ENCODE measurements around the gene AVPI1.
"Not testable (repeated sequence)": the region's sequence is repeated elsewhere in the genome, so short reads cannot be mapped to it uniquely, and the experiment has no call there.

Gene AVPI1

DNA sequence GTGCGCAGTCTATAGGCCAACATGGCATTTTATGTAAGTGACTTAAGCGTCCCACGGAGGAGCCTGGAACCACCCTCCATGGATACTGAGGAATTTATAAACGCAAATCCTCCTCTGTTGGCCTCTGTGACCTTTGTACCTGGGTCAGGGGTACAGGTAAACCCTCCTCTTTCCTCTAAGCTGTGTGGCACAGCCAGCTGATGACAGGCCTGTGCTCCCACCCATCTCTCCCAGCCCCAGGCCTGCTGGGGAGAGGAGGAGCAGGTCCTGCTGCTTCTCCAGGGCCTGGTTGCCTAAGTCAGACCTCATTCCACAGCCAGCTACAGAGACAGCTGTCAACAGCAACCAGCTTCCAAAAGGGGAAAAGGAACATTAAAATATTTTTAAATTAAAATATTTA lies 5.0 kb downstream of the AVPI1 start:
- no peak for DNase-seq

DNA sequence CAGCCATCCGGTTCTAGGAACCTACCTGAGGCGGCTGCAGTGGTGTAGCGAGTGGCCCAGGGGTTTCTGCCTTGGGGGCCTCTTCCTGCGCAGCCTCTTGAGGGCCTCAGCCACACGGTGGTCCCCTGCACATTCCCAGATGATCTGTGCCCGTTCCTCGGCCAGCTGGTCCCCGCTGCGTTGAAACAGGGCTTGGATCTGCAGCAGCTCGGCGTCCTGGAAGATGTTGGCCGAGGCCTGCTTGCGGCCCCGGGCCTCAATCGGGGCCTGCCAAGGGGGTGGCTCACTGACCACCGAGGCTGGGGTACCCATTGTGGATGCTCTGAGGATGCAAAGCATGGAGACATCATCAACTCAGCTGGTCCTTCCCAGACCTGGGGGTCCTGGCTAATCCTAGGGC lies 7.4 kb downstream of the AVPI1 start:
- DNase-seq = no peak

DNA sequence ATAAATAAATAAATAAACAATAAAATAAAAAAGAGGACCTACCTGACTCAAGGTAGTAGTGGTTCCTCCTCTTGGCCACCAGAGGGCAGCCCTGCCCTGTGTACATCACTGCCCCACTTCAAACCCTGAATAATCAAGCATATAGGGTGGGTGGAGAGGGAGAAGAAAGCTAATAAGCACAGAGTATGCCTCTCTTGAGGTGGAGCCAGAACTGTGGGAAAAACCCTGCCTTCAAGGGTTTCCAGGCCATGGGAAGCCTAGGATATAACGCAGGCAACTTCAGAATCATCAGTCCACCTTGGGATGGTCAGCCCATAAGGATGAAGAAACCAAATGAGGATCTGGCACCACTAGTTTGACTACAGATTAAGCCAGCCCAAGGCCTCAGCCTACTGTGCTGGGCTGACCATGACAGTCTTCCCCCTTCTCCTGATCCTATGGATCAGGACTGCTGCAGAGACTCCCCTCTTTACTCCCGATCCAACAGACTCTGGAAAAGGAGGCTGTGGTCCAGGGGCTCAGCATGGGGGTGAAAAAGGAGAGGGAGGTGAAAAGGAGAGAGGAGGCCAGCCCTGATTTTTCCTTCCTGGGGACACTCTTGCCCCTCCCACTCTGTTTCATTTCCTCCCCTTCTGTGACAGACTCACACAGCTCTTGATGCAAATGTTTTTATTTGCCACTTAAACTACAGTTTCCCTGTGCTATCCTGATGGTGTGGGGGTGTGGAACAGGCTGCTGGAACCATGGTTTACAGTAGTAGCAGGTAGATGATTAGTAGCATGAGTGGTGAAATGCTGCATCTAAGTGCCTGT lies 10.1 kb downstream of the AVPI1 start:
- DNase-seq = peak; percentile 58

DNA sequence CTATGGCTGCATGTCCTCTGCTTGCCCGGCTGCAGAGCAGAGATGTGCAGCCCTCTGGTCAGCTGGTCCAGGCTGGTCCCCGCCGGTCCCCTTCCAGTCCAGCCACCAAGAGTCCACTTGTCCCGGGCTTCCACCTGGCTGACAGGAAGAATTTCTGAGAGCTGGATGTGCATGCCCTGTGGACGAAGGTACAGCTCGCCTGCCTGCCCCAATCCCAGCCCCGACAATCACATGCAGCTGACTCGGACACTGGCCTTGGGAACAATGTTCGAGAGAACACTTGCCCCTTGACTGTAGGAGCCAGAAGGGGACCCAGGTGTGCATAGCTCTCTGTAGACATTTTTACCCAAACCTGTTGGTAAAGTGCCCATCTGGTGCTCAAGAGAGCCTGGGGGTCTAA lies 11.8 kb downstream of the AVPI1 start:
- no peak for DNase-seq

DNA sequence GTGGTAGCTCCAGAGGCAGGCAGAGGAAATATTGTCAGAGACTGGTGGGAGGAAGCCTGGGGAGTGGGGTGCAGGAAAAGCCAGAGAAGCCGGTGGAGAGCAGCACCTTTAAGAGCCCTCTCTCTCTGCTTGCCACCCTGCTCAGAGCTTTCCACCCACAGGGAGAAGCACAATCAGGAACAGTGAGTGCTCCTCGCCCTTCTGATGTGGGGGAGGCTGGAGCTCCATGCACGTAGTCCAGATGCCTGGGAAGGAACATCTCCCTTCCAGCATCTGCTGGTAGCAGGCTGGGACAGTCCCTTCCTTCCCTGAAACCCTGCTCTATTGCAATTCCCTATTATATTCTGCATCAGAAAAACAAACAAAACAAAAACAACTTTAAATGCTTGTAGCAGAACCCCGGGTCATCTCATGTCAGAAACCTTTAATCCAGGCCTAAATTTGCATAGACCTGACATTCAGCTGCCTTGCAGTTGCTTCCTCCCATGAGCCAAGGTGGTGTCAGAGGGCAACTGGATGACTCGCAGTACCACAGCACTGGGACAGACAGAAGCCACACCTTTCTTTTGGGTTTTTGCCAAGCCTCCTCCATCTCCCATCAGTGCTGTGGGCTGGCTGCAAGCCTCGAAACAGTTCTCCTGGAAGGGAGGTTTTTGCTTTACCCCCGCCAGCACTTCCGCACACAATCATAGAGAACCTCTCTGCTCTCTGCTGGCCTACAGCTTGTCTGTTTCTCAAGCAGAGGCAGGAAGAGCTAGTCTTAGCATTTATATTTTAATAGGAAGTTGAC lies 13.1 kb downstream of the AVPI1 start:
- DNase-seq = peak; percentile 78

DNA sequence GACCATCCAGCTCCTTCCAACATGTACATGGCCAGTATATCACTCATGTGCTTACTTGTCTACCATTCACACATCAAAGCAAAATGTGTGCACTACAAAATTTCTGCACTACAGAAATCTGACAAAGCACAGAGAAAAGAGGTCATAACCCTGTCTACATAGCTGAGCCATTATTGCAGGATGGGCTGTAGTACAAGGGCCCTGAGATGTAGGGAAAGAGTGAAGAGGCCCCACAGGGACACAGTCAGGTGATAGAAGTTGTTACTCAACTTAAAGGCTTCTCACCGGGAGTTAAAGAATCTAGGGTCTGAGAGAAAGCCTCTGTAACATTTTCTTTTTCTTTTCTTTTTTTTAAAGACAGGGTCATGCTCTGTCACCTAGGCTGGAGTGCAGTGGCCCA lies 17.5 kb downstream of the AVPI1 start:
- DNase-seq = no peak

DNA sequence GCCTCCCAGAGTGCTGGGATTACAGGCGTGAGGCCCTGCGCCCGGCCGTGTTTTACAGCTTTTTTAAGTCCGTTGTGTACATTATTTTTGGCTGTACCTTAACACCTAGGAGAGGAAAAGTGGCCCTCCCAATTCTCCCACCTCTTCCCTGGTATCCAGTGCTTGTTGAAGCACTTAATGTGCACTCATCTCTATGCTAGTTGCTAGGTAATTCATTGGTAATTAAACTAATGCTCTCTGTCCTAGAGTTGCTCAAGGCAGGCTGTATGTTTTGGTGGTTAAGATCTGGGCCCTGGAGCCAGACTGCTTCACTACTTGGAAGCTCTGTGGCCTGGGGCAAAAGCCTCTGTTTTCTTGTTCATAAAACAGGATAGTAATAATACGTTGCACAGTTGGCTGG lies 19.6 kb downstream of the AVPI1 start:
- DNase-seq = no peak

DNA sequence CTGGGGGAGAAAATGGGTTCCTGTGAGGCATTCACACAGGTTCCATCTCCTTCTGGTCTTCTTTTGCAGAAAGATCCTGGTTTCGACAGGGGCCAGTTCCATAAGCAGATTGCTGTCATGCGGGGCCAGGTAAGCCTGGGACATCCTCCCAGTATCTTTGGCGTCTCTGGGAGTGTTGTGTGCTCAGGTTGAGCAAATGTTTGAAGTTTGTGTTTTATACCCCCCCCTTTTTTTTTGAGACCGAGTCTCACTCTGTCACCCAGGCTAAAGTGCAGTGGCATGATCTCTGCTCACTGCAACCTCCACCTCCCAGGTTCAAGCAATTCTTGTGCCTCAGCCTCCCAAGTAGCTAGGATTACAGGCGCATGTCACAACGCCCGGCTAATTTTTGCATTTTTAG lies 20.0 kb downstream of the AVPI1 start:
- no peak for DNase-seq

DNA sequence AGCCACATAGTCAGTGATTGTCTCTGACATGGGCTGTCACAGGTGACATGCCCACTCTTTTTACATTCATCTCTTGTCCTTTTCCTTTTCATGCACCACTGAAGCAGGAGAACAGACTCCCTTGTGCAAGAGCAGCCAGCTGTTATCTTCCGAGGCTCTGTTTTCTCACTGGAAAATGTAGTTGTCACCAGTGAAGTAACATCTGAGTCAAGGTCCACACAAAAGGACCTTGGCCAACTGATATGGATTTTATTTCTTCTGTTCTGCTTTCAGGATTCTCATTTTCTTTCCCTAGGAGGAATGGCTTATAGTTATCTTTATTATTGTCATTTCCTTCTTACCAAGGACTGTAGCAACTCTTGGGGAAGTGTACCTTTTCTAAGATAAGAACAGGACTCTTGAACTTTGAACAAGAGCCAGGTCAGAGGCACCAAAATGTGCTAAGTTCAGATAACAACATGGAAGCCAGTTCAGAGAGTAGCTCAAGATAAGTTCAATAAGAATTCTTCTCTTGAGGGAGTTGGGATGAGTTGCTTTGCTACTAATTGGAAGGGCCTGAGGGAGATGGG lies 22.7 kb downstream of the AVPI1 start:
- DNase-seq = no peak

DNA sequence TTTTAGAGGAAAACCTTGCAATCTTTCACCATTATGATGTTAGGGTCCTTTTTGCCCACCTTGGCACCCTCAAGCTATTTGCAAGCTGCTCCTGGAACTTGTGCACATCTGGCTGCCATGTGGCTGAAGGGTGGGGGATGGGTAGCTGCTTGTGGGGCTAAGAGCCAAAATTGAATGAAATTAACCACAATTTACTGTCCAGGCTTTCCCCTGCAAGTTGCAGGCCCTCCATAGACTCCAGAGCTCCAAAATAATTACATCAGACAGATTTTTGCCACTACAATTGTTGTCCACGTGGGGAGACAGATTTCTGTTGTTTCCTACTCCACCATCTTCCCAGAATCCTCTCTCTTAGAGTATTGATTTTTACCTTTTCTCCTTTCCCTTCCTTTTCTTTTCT lies 27.5 kb downstream of the AVPI1 start:
- peak; percentile 63 for DNase-seq

DNA sequence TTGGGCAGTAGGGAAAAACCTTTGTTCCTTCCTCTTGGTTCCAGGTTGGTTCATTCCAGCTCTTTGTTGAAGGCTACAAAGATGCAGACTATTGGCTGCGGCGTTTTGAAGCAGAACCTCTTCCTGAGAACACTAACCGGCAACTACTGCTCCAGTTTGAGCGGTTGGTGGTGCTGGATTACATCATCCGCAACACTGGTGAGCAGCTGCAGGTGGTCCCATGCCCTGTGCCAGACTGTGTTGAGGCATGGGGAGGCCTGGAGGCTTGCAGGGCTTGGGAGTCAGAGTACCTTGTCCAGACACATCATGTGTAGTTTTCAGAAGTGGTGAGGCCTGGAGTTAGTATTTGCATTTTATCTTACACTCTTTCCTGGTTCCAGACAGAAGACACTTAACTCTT lies 30.3 kb downstream of the AVPI1 start:
- no peak for DNase-seq

DNA sequence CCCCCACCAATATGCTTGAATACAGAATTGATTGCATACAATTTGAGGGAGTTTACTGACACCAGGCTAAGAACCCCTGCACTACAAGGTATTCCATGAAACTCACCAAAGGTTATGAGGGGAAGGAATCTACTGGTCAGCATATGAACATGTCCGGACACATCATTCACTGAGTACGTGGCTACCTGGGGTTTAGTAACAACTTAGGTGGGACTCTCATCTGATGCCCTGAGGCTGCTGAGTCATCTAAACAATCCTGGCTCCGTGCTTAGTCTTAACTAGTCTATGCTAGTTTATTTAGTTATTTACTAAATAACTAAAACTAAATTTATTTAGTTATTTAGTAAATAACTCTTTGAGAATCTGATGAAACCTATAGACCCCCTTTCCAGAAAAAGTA lies 35.3 kb downstream of the AVPI1 start:
- DNase-seq = peak; percentile 10

DNA sequence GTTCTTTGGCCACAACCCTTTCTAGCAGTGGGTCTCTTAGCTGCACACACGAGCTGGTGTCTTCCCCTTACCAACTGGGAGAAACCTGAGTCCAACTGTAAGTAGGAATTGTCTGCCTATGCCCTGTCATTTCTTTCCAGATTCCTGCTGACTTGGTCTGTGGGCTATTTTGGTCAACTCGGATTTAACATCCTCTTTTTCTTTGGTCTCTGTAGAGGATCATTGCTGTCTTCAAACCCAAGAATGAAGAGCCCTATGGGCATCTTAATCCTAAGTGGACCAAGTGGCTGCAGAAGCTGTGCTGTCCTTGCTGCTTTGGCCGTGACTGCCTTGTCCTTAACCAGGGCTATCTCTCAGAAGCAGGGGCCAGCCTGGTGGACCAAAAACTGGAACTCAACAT lies 36.3 kb downstream of the AVPI1 start:
- no peak for DNase-seq

DNA sequence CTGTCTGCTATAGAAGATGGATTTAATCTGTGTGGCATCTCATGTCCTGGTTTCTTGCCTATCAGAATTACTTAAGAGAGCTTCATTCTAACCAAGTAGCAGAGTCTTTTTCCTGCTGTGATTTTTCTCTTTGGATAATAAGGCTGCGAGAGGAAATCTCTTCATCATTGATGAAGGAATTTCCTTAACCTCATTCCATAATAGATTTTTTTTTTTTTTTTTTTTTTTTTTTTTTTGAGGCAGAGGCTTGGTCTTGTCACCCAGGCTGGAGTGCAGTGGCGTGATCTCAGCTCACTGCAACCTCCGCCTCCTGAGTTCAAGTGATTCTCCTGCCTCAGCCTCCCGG lies 37.7 kb downstream of the AVPI1 start:
- DNase-seq = not testable (repeated sequence)

DNA sequence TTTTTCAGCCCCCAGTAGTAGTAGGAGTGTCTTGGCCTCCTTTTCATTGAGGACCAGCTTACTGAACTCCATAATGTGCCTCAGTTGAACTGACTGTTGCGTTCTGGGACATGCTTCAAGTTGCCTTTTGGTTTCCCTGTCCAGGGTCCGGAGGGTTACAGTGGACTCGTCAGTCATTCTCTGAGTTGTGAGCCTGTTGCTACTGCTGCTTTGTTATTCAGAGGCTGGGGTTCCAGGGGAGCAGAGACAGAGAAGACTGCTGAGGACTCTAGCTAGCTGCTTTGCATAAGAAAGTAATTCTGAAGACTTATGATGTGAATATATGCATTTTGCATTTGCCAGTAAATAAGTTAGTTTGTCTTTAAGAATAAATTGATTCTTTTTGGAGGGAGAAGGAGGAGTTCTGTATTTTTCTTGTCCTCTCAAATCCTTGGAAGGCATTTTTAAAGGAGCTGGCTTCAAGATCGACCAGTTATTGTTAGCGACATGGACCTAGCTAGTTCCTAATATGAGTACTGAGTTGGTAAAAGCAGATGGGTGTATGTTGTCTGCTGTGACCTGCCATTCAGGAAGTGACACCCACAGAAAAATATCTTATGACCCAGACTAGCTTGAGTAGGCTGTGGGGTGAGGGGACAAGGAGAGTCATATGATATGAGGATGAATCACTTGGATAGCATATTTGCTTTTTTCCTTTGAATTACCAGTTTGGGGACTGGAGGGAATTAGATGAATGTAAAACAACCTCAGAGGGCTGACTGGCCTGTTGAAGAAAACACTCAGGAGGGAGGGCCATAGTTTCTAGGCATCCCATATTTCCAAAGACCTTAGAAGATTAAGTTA lies 38.3 kb downstream of the AVPI1 start:
- peak; percentile 96 for DNase-seq

DNA sequence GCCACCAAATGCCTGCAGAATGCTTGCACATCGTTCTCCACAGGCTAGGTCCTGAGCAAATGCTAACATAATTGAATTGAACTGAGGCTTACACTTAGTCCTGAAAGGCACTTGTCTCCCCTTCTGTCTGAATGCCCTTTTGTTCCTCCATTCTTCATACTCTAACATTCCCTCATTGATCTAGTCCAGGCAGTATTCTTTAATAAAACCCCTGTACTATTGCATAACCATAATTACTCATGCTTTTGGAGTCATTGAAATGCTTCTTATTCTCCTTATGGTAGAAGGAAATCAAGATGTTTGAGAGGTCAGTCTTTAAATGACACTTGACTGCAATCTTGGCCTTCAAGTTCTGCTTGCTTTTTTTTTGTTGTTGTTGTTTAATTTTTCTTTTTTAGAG lies 39.5 kb downstream of the AVPI1 start:
- DNase-seq = peak; percentile 70

DNA sequence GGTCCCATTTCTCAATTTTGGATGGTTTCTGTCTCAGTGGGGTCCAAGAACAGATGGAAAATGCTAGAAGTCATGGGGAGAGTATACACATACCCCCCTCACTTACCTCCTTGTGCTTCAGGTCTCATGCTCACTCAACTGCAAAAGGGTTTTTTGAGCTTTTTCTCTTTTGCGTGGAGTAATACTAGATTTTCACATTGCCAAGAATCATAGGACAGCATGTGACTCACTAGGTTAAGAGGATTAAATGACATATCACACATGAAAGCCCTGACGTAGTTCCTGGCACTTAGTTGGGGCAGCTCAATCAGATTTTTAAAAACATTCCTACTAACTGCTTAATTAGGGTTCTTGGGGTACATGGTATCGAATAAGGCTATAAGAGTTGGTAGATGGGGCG lies 42.1 kb downstream of the AVPI1 start:
- DNase-seq = no peak

DNA sequence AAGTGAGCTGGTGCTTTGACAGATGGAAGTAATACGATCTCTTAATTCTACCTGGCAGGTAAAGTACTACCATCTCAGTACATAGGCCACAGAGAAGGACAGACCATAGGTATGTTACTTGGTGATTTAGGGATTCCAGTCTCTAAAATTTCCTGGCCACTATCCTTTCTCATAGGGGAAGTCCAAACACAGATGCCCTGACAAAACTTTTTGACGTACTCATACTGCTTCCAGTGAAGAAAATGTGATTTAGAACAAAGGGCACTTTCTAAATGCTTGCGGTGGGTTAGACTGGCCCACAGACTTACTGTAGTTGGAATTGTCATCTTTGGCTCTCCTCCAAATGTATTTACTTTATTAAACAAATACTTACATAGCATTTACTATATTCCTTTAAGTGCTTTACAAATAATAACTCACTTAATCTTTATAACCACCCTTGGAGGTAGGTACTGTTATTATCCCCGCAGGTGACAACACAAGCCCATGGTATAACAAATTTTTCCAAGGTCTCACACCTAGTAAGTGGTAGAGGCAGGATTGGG lies 43.5 kb downstream of the AVPI1 start:
- no peak for DNase-seq

DNA sequence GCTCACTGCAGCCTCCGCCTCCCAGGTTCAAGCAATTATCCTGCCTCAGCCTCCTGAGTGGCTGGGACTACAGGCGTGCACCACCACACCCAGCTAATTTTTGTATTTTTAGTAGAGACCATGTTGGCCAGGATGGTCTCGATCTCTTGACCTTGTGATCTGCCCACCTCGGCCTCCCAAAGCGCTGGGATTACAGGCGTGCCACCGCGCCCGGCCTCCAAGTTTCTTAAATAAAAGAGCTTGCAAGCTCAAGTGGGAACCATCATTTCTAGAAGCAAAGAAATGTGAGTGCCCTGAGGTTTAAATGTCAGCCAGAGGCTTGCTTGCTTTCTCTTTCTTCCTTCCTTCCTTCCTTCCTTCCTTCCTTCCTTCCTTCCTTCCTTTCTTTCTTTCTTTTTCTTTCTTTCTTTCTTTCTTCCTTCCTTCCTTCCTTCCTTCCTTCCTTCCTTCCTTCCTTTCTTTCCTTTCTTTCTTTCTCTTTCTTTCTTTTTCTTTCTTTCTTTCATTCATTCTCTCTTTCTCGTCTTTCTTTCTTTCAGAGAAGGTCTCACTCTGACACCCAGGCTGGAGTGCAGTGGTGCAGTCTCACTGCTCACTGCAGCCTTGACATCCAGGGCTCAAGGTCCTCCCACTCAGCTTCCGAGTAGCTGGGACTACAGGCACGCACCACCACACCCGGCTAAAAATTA lies 44.4 kb downstream of the AVPI1 start:
- not testable (repeated sequence) for DNase-seq

DNA sequence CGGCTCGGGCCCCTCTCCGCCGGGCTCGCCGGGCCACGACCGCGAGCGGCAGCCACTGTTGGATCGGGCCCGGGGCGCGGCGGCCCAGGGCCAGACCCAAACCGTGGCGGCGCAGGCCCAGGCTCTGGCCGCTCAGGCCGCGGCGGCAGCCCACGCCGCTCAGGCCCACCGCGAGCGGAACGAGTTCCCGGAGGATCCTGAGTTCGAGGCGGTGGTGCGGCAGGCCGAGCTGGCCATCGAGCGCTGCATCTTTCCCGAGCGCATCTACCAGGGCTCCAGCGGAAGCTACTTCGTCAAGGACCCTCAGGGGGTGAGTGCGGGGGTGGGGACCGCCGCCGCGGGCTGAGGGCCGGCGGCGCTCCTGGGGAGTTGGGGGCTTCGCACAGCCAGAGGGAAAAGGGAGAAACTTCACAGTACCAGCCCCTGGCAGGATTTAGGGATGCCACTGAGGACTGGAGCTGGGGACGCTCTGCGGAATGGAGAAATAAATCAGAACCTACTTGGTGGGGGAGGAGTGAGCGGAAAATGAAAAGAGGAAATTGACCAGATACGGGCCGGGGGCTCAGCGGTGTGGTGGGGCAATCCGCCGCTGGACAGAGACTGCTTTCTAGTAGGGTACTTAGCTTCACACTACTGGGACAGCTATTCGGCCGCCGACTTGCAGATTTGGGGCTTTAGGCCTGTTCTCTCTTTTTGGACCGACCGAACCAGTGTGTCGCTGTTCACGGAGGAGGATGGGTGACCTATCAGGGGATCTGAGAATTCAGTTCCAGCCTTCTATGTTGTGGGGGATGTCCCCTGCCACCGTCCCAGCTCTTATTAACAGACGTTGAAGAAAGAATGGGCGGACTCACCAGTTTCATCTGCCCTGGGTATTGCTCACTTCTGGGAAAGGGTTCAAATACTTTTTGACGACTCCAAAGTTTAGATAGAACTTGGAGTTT lies 45.9 kb downstream of the AVPI1 start:
- peak; percentile 53 for DNase-seq

All from EL (cell line).